ENCODE data around the gene TBCCD1. TPM values are rescaled to one million over a fixed set of nuclear protein-coding genes. Genes with fewer than 3 reads are reported as not detected.

TBCCD1 gene
- total and polyA plus RNA-seq, 2 of the 4 experiments (the other 2 are of a cell fraction) = 7.9 to 19.7 TPM

- no peak overlapping the region for H3K14ac ChIP-seq (replicated peaks; ENCODE audit: low read depth, low read length)
- ChIA-PET POLR2A (ENCODE audit: unreplicated experiment) (no interaction called here), CTCF (no interaction called here)
- peaks cover 20% of the 10 kb centered on the region for H3K27me3 ChIP-seq (ENCODE audit: control insufficient read depth, insufficient read depth, low read length)
- no peak overlapping the region for H3K4me2 ChIP-seq (ENCODE audit: low read depth, low read length)
- H2AK9ac ChIP-seq (replicated peaks; ENCODE audit: low read depth, low read length, poor library complexity) = no peak overlapping the region
- no peaks in the 10 kb centered on the region for H3K4me1 ChIP-seq (ENCODE audit: control insufficient read depth, insufficient read depth, low read length)
- dilution Hi-C loops (cut with HindIII; ENCODE audit: low sequenced_read_pairs, unreplicated experiment) = no loop called here
- H2AFZ ChIP-seq (replicated peaks; ENCODE audit: low read length, poor library complexity) = no peak overlapping the region
- no peak overlapping the region for H3K4me3 ChIP-seq (ENCODE audit: insufficient read depth, low read depth, low read length)
- no peak overlapping the region for H2BK5ac ChIP-seq (ENCODE audit: low read depth, low read length, poor library complexity, severe bottlenecking)
- no peak overlapping the region for H2BK120ac ChIP-seq (ENCODE audit: low read depth, low read length)
- H3K4ac ChIP-seq (ENCODE audit: low read depth, low read length) = no peak overlapping the region
- H3K9ac ChIP-seq (ENCODE audit: low read depth, low read length) = no peak overlapping the region
- no peak overlapping the region for H3K18ac ChIP-seq (ENCODE audit: low read depth, low read length)
- no peak overlapping the region for H2AK5ac ChIP-seq (ENCODE audit: low read depth, low read length)
- no peak overlapping the region for H2BK15ac ChIP-seq (ENCODE audit: low read depth, low read length)
- no peaks in the 10 kb centered on the region for H3K79me1 ChIP-seq (ENCODE audit: low read depth in 1 of 2, low read length in 2 of 2)
- no peak for TF ChIP-seq CEBPB (IDR thresholded peaks at IDR 0.05; ENCODE audit: low read depth, low read length)
- no peak for TF ChIP-seq RAD21 (IDR thresholded peaks at IDR 0.05; ENCODE audit: low read length)
- no peak for TF ChIP-seq ELK1 (IDR thresholded peaks at IDR 0.05; ENCODE audit: borderline replicate concordance, low read depth, low read length)
- no peak for TF ChIP-seq SMC3 (IDR thresholded peaks at IDR 0.05; ENCODE audit: low read depth, low read length)
- no peak for TF ChIP-seq NFE2L2 (IDR thresholded peaks at IDR 0.05; ENCODE audit: low read depth, low read length)
- TF ChIP-seq MAFK (IDR thresholded peaks at IDR 0.05; ENCODE audit: low read depth, low read length) = no peak
- no peak for TF ChIP-seq RCOR1 (IDR thresholded peaks at IDR 0.05; ENCODE audit: insufficient replicate concordance, low read length)
- TF ChIP-seq POLR2A (IDR thresholded peaks at IDR 0.05; ENCODE audit: low read depth, low read length) = no peak
- TF ChIP-seq CTCF (conservative IDR thresholded peaks at IDR 0.05; ENCODE audit: low read depth, low read length) = no peak
- no peak for TF ChIP-seq FOS (IDR thresholded peaks at IDR 0.05; ENCODE audit: low read depth, low read length)
- no peak for TF ChIP-seq USF2 (IDR thresholded peaks at IDR 0.05; ENCODE audit: low read depth, low read length)
- no peak for TF ChIP-seq BHLHE40 (IDR thresholded peaks at IDR 0.05; ENCODE audit: low read depth, low read length)
- no peak for TF ChIP-seq RFX5 (IDR thresholded peaks at IDR 0.05; ENCODE audit: low read depth, low read length)
- TF ChIP-seq MXI1 (IDR thresholded peaks at IDR 0.05; ENCODE audit: borderline replicate concordance, low read depth, low read length) = no peak
- BruUV-seq (replicated peaks) = no TSS peak
- H3K23ac ChIP-seq (ENCODE audit: low read depth, low read length) = no peak overlapping the region
- 53% methylated on average over 4 of the region's 6 CpGs; no CpG with 5 or more reads in 1 of the 2 experiments for WGBS, 2 experiments (ENCODE audit: extremely low coverage in 2 of 2, insufficient read length in 1 of 2)
- ATAC-seq (ENCODE audit: low read depth) = no peak
- no peak overlapping the region for H3K27ac ChIP-seq (ENCODE audit: insufficient read depth, low read length)
- in situ Hi-C loops (cut with MboI; ENCODE audit: low sequenced_read_pairs) = no loop called here
- H3K56ac ChIP-seq (ENCODE audit: extremely low read depth, insufficient read depth, low read length) = no peak overlapping the region
- no peaks in the 10 kb centered on the region for H3K9me1 ChIP-seq (ENCODE audit: insufficient read depth, low read length)
- no peak overlapping the region for H2BK20ac ChIP-seq (ENCODE audit: low read depth, low read length)
- no peaks in the 10 kb centered on the region for H4K20me1 ChIP-seq (ENCODE audit: insufficient read depth, low read length)
- H3K9me3 ChIP-seq (ENCODE audit: control insufficient read depth, insufficient read depth, low read length) = peaks cover 3% of the 10 kb centered on the region; the same call in 1 of the 2 replicates
- intact Hi-C loops (cut with micrococcal nuclease) = no loop called here
- no peak overlapping the region for H4K91ac ChIP-seq (ENCODE audit: insufficient read depth, low read depth, low read length)
- no peak for DNase-seq
- no peaks in the 10 kb centered on the region for H3K36me3 ChIP-seq (ENCODE audit: control insufficient read depth, insufficient read depth, low read length)
- no peak overlapping the region for H4K8ac ChIP-seq (ENCODE audit: low read depth in 2 of 2, low read length in 2 of 2)
- no peak overlapping the region for H4K5ac ChIP-seq (ENCODE audit: low read depth, low read length)
Measured at GRCh38 chr3:186519021-186519658, 48.0 kb downstream of the TBCCD1 start.

Data from IMR-90 (cell line).